ENCODE results near the gene RPS13.
"Not testable (repeated sequence)": the region's sequence is repeated elsewhere in the genome, so short reads cannot be mapped to it uniquely, and the experiment has no call there.

The RPS13 gene

GRCh38 chr11:17077520-17078401 lies at the start of gene RPS13:
Gene RPS13 (minus strand): TSS chr11:17077667. CDS start chr11:17077641, 26 bp downstream.
- TF ChIP-seq ZNF274 (IDR thresholded peaks at IDR 0.05; ENCODE audit: low read depth, low read length), result no peak
- H3K4me3 ChIP-seq (ENCODE audit: low read length), result peak within 1 kb of the TSS; percentile 91

GRCh38 chr11:17121981-17122380 lies 44.5 kb upstream of the RPS13 start:
- H3K4me3 ChIP-seq (ENCODE audit: low read length), result no peak overlapping the region
- TF ChIP-seq ZNF274 (IDR thresholded peaks at IDR 0.05; ENCODE audit: low read depth, low read length), result no peak

- no peak overlapping the region for H3K4me3 ChIP-seq (ENCODE audit: low read length)
- TF ChIP-seq ZNF274 (IDR thresholded peaks at IDR 0.05; ENCODE audit: low read depth, low read length), result no peak
Observed at GRCh38 chr11:17117262-17117661, 39.8 kb upstream of the RPS13 start.

- no peak for TF ChIP-seq ZNF274 (IDR thresholded peaks at IDR 0.05; ENCODE audit: low read depth, low read length)
- no peak overlapping the region for H3K4me3 ChIP-seq (ENCODE audit: low read length)
Observed at GRCh38 chr11:17116117-17116516, 38.6 kb upstream of the RPS13 start.

- H3K4me3 ChIP-seq (ENCODE audit: low read length), result not testable (repeated sequence)
Observed at GRCh38 chr11:17107745-17108144, 30.3 kb upstream of the RPS13 start.

- not testable (repeated sequence) for H3K4me3 ChIP-seq (ENCODE audit: low read length)
Observed at GRCh38 chr11:17105404-17106040, 28.1 kb upstream of the RPS13 start.

- no peak for TF ChIP-seq ZNF274 (IDR thresholded peaks at IDR 0.05; ENCODE audit: low read depth, low read length)
- H3K4me3 ChIP-seq (ENCODE audit: low read length), result no peak overlapping the region
Observed at GRCh38 chr11:17102462-17102861, 25.0 kb upstream of the RPS13 start.

GRCh38 chr11:17098658-17099057 lies 21.2 kb upstream of the RPS13 start:
- no peak overlapping the region for H3K4me3 ChIP-seq (ENCODE audit: low read length)
- no peak for TF ChIP-seq ZNF274 (IDR thresholded peaks at IDR 0.05; ENCODE audit: low read depth, low read length)

GRCh38 chr11:17098038-17098437 lies 20.6 kb upstream of the RPS13 start:
- no peak overlapping the region for H3K4me3 ChIP-seq (ENCODE audit: low read length)
- no peak for TF ChIP-seq ZNF274 (IDR thresholded peaks at IDR 0.05; ENCODE audit: low read depth, low read length)

GRCh38 chr11:17085976-17086375 lies 8.5 kb upstream of the RPS13 start:
- H3K4me3 ChIP-seq (ENCODE audit: low read length), result not testable (repeated sequence)

- peak overlapping the region; percentile 91 for H3K4me3 ChIP-seq (ENCODE audit: low read length)
- no peak for TF ChIP-seq ZNF274 (IDR thresholded peaks at IDR 0.05; ENCODE audit: low read depth, low read length)
Observed at GRCh38 chr11:17077240-17077519, 287 bp downstream of the RPS13 start.

- peak overlapping the region; percentile 91 for H3K4me3 ChIP-seq (ENCODE audit: low read length)
- no peak for TF ChIP-seq ZNF274 (IDR thresholded peaks at IDR 0.05; ENCODE audit: low read depth, low read length)
Observed at GRCh38 chr11:17076517-17077239, 789 bp downstream of the RPS13 start.

- no peak for TF ChIP-seq ZNF274 (IDR thresholded peaks at IDR 0.05; ENCODE audit: low read depth, low read length)
- H3K4me3 ChIP-seq (ENCODE audit: low read length), result 0 out of 2 replicates have a peak overlapping the region, but pooled peaks have one; percentile 91
Observed at GRCh38 chr11:17075506-17075905, 2.0 kb downstream of the RPS13 start.

GRCh38 chr11:17073370-17074027 lies 4.0 kb downstream of the RPS13 start:
- TF ChIP-seq ZNF274 (IDR thresholded peaks at IDR 0.05; ENCODE audit: low read depth, low read length), result no peak
- no peak overlapping the region for H3K4me3 ChIP-seq (ENCODE audit: low read length)
